HCT116 (cell line): Measurements from ENCODE around the gene CYP4F11. TPM values are rescaled to one million over a fixed set of nuclear protein-coding genes. Genes with fewer than 3 reads are reported as not detected.

Source experiments
- ATAC-seq: fragments of 200-7000 bp; cut with Tn5 transposase; 2 replicates; pipeline ENCODE4 v1.9.1; 2020; ENCODE audit warnings: mild to moderate bottlenecking, moderate library complexity
- BruUV-seq: library from RNA; stranded (reverse); fragments of 400-500 nt; replicated peaks from 2 replicates; lab custom pipeline; 2021; lab: Mats Ljungman, UMichigan
- CTCF ChIA-PET: fragments of 300-600 bp; sonication (Branson Sonifier 250); formaldehyde crosslinking; loops from one replicate; lab custom pipeline; 2021; ENCODE audit warnings: antibody characterized with exemption; lab: Charles Lee
- POLR2A ChIA-PET: fragments of 300-600, 350-600 bp; sonication (Branson Sonifier 250); formaldehyde crosslinking; loops from one replicate; lab custom pipeline; 2021; ENCODE audit warnings: antibody characterized with exemption; lab: Charles Lee
- RAD21 ChIA-PET, 2 experiments: fragments of 300-600 bp; sonication (Branson Sonifier 250); formaldehyde crosslinking; loops; one replicate each; lab custom pipeline; 2023; ENCODE audit warnings: low total read pairs in 2 of 2; ENCODE audit not compliant: uncharacterized antibody in 2 of 2, unreplicated experiment in 2 of 2, low non-redundant PET in 1 of 2; lab: Charles Lee
- DNase-seq: peaks from one replicate; pipeline ENCODE4 v3.0.0-alpha.2; 2010; ENCODE audit warnings: low read depth, low spot score
- H2AFZ ChIP-seq: fragments of 200-600 bp; shearing (Covaris generic), sonication (generic); 2 replicates; pipeline ENCODE4 v1.6.1; 2017; ENCODE audit warnings: low read depth, mixed run types, mixed read lengths, antibody characterized with exemption, low read length; ENCODE audit not compliant: poor library complexity, severe bottlenecking
- H3K27ac ChIP-seq: 2 replicates; pipeline ENCODE4 v1.5.1; 2012; ENCODE audit warnings: low read depth, low read length
- H3K27me3 ChIP-seq: fragments of 200-600 bp; sonication (generic); 2 replicates; pipeline ENCODE4 v1.6.1; 2016; ENCODE audit warnings: mixed run types, low read length, mixed read lengths; ENCODE audit not compliant: insufficient read depth
- H3K36me3 ChIP-seq, 2 experiments: fragments of 200-500 bp in 1 of 2; fragments of 200-600 bp in 1 of 2; sonication (Bioruptor generic) in 1 of 2; sonication (generic) in 1 of 2; 2 replicates each; pipeline versions ENCODE4 v1.5.1 to v1.6.1; 2014 to 2016; ENCODE audit warnings: low read length in 2 of 2, inconsistent platforms in 1 of 2, mixed read lengths in 1 of 2, mixed run types in 1 of 2; ENCODE audit not compliant: insufficient read depth in 2 of 2, control insufficient read depth in 1 of 2
- H3K4me1 ChIP-seq, 2 experiments: fragments of 200-600 bp in 1 of 2; sonication (generic) in 1 of 2; 2 replicates each; pipeline versions ENCODE4 v1.5.1 to v1.6.1; 2012 to 2017; ENCODE audit warnings: low read length in 2 of 2, inconsistent platforms in 1 of 2, mild to moderate bottlenecking in 1 of 2, mixed read lengths in 1 of 2, mixed run types in 1 of 2, moderate library complexity in 1 of 2; ENCODE audit not compliant: insufficient read depth in 2 of 2, control insufficient read depth in 1 of 2
- H3K4me2 ChIP-seq: fragments of 200-600 bp; sonication (generic); 2 replicates; pipeline ENCODE4 v1.6.1; 2017; ENCODE audit warnings: mixed run types, low read length, mixed read lengths
- H3K4me3 ChIP-seq, 2 experiments: fragments of 200-600 bp in 1 of 2; sonication (generic) in 1 of 2; replicated peaks in 1 of 2; 2 replicates each; pipeline ENCODE4 v1.5.1; 2011 to 2016; ENCODE audit warnings: low read length in 2 of 2, control low read depth in 1 of 2, low read depth in 1 of 2, mild to moderate bottlenecking in 1 of 2, mixed read lengths in 1 of 2, mixed run types in 1 of 2
- H3K79me2 ChIP-seq: fragments of 200-600 bp; sonication (generic); 2 replicates; pipeline ENCODE4 v1.6.1; 2017; ENCODE audit warnings: mild to moderate bottlenecking, mixed run types, low read length, moderate library complexity, mixed read lengths; ENCODE audit not compliant: insufficient read depth
- H3K9ac ChIP-seq: fragments of 200-600 bp; sonication (generic); 2 replicates; pipeline ENCODE4 v1.6.1; 2016; ENCODE audit warnings: low read length, mixed read lengths
- H3K9me2 ChIP-seq: fragments of 200-600 bp; sonication (generic), shearing (Covaris generic); 2 replicates; pipeline ENCODE4 v1.6.1; 2017; ENCODE audit warnings: mixed run types, mild to moderate bottlenecking, moderate library complexity; ENCODE audit not compliant: insufficient read depth
- H3K9me3 ChIP-seq, 2 experiments: fragments of 200-500 bp in 1 of 2; fragments of 200-600 bp in 1 of 2; sonication (Bioruptor generic) in 1 of 2; sonication (generic) in 1 of 2; 2 replicates each; pipeline ENCODE4 v1.6.1; 2014 to 2017; ENCODE audit warnings: low read length in 2 of 2, mixed read lengths in 2 of 2, inconsistent platforms in 1 of 2, low read depth in 1 of 2, mild to moderate bottlenecking in 1 of 2, mixed run types in 1 of 2, moderate library complexity in 1 of 2; ENCODE audit not compliant: control insufficient read depth in 1 of 2, insufficient read depth in 1 of 2
- H4K20me1 ChIP-seq: fragments of 200-600 bp; sonication (generic), shearing (Covaris generic); 2 replicates; pipeline ENCODE4 v1.6.1; 2017; ENCODE audit warnings: mixed run types, mild to moderate bottlenecking, moderate library complexity; ENCODE audit not compliant: insufficient read depth
- ATF3 ChIP-seq: IDR thresholded peaks from 2 replicates; pipeline ENCODE4 v1.6.1; 2012
- CBX3 ChIP-seq: IDR thresholded peaks from 2 replicates; pipeline ENCODE4 v1.6.1; 2012; ENCODE audit warnings: low read depth
- ELF1 ChIP-seq: IDR thresholded peaks from 2 replicates; pipeline ENCODE4 v1.6.1; 2012; ENCODE audit warnings: low read depth, borderline replicate concordance
- EZH2 ChIP-seq: fragments of 200-600 bp; sonication (generic); IDR thresholded peaks from 2 replicates; pipeline ENCODE4 v1.6.1; 2017; ENCODE audit warnings: antibody characterized with exemption, mixed run types
- EZH2phosphoT487 ChIP-seq: fragments of 200-600 bp; IDR thresholded peaks from 2 replicates; pipeline ENCODE4 v1.6.1; 2018; ENCODE audit warnings: antibody characterized with exemption, borderline replicate concordance
- FOSL1 ChIP-seq: IDR thresholded peaks from 2 replicates; pipeline ENCODE4 v1.6.1; 2012; ENCODE audit warnings: low read depth
- JUND ChIP-seq: IDR thresholded peaks from 2 replicates; pipeline ENCODE4 v1.6.1; 2012
- POLR2A ChIP-seq: IDR thresholded peaks from 2 replicates; pipeline ENCODE4 v1.7.0; 2011; ENCODE audit warnings: borderline replicate concordance; ENCODE audit not compliant: insufficient read depth, insufficient read length; ENCODE audit errors: extremely low read depth
- POLR2AphosphoS5 ChIP-seq: IDR thresholded peaks from 2 replicates; pipeline ENCODE4 v1.6.1; 2011; ENCODE audit warnings: mild to moderate bottlenecking, low read depth, low read length, moderate library complexity
- REST ChIP-seq: IDR thresholded peaks from 2 replicates; pipeline ENCODE4 v1.6.1; 2012; ENCODE audit warnings: low read depth
- SP1 ChIP-seq: IDR thresholded peaks from 2 replicates; pipeline ENCODE4 v1.6.1; 2012; ENCODE audit warnings: low read depth
- SRF ChIP-seq: IDR thresholded peaks from 2 replicates; pipeline ENCODE4 v1.6.1; 2012; ENCODE audit warnings: low read depth
- TCF7L2 ChIP-seq: IDR thresholded peaks from 2 replicates; pipeline ENCODE4 v1.7.0; 2011; ENCODE audit warnings: borderline replicate concordance, inconsistent platforms; ENCODE audit not compliant: insufficient read depth, insufficient read length; ENCODE audit errors: extremely low read depth
- intact Hi-C: fragments of 100-400 bp; cut with micrococcal nuclease; formaldehyde crosslinking; loops from 2 replicates; pipeline ENCODE4 v1.10.0; 2022
- total RNA-seq: library from RNA; stranded (reverse); gene quantifications from one replicate; pipeline ENCODE4 v1.2.1, GENCODE V29; 2021; ENCODE audit not compliant: unreplicated experiment
- TF ChIP-seq, protein P1 (sequence below): IDR thresholded peaks from 2 replicates; pipeline ENCODE4 v1.6.1; 2012
- TF ChIP-seq, protein P2 (sequence below): IDR thresholded peaks from 2 replicates; pipeline ENCODE4 v1.6.1; 2011; ENCODE audit warnings: mild to moderate bottlenecking, low read length, moderate library complexity; ENCODE audit not compliant: insufficient replicate concordance; ENCODE audit errors: extremely low read depth

Gene CYP4F11
- total RNA-seq, 1 experiment from 2014 or later = 17.9 TPM

- H3K9me3 ChIP-seq = no peaks in the 10 kb centered on the region
- intact Hi-C loops = no loop called here
- RAD21 ChIA-PET = no interaction called here
- H3K4me2 ChIP-seq = no peak overlapping the region
- POLR2A ChIA-PET = no interaction called here
- no peak for DNase-seq
- H3K4me1 ChIP-seq = peaks cover 0 to 7% of the 10 kb centered on the region in 2 experiments; a peak in 1 of 4 replicates
- no peaks in the 10 kb centered on the region for H4K20me1 ChIP-seq
- no TSS peak for BruUV-seq
- H3K27ac ChIP-seq = no peak overlapping the region
- no peak overlapping the region for H3K9ac ChIP-seq
- CTCF ChIA-PET = no interaction called here
- H3K36me3 ChIP-seq = peaks cover 0 to 24% of the 10 kb centered on the region in 2 experiments; a peak in 2 of 4 replicates
- H3K27me3 ChIP-seq = no peaks in the 10 kb centered on the region
- TF ChIP-seq FOSL1 (no peak), ATF3 (no peak), REST (no peak), SP1 (no peak), EZH2phosphoT487 (no peak), POLR2AphosphoS5 (no peak), TCF7L2 (no peak), EZH2 (no peak), JUND (no peak), ELF1 (no peak), POLR2A (no peak), CBX3 (no peak), SRF (no peak)
- TF ChIP-seq, protein P1, sequence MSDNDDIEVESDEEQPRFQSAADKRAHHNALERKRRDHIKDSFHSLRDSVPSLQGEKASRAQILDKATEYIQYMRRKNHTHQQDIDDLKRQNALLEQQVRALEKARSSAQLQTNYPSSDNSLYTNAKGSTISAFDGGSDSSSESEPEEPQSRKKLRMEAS = no peak
- TF ChIP-seq, protein P2, sequence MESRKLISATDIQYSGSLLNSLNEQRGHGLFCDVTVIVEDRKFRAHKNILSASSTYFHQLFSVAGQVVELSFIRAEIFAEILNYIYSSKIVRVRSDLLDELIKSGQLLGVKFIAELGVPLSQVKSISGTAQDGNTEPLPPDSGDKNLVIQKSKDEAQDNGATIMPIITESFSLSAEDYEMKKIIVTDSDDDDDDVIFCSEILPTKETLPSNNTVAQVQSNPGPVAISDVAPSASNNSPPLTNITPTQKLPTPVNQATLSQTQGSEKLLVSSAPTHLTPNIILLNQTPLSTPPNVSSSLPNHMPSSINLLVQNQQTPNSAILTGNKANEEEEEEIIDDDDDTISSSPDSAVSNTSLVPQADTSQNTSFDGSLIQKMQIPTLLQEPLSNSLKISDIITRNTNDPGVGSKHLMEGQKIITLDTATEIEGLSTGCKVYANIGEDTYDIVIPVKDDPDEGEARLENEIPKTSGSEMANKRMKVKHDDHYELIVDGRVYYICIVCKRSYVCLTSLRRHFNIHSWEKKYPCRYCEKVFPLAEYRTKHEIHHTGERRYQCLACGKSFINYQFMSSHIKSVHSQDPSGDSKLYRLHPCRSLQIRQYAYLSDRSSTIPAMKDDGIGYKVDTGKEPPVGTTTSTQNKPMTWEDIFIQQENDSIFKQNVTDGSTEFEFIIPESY = no peak
- TF ChIP-seq, all 23 proteins: peak for 0
- no peak for ATAC-seq
- H3K9me2 ChIP-seq = no peaks in the 10 kb centered on the region
- H3K4me3 ChIP-seq = no peak overlapping the region
- no peak overlapping the region for H2AFZ ChIP-seq
- H3K79me2 ChIP-seq = peaks cover 4% of the 10 kb centered on the region; the same call in 1 of the 2 replicates
Measured at GRCh38 chr19:15926484-15926883, 7.8 kb downstream of the CYP4F11 start.
